ENCODE data around the gene SRL. TPM values are rescaled to one million over a fixed set of nuclear protein-coding genes. Genes with fewer than 3 reads are reported as not detected.

Gene SRL
- total and polyA plus RNA-seq, 2 experiments from 2014 or later = not detected

DNA sequence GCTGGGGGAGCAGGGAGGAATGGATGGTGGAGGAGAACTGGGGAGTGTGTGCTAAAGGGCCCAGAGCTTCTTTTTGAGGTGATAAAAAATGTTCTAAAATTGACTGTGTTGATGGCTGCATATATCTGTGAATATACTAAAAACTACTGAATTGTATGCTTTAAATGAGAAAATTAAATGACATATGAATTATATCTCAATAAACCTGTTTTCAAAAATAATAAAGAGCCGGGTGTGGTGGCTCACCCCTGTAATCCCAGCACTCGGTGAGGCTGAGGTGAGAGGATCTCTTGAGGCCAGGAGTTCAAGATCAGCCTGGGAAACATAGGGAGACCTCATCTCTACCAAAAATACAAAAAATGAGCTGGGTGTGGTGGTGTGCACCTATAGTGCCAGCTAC lies 16.8 kb downstream of the SRL start:
- Mint-ChIP-seq H3K4me3 (no peak overlapping the region), H3K36me3 (ENCODE audit: low read depth) (no peaks in the 10 kb centered on the region), H3K27me3 (ENCODE audit: insufficient read depth, low read depth, poor library complexity) (peaks cover 12% of the 10 kb centered on the region), H3K9me3 (no peaks in the 10 kb centered on the region), H3K4me1 (no peaks in the 10 kb centered on the region), H3K27ac (no peak overlapping the region)
- ATAC-seq (no peak), DNase-seq (ENCODE audit: low spot score) (no peak)
- no peak overlapping the region for H2AFZ ChIP-seq
- H3K27ac ChIP-seq (ENCODE audit: low read depth) = no peak overlapping the region
- peaks cover 9% of the 10 kb centered on the region for H3K9me2 ChIP-seq (ENCODE audit: insufficient read depth)
- no peak overlapping the region for H3K4me3 ChIP-seq
- no peaks in the 10 kb centered on the region for H4K20me1 ChIP-seq (replicated peaks; ENCODE audit: insufficient read depth)
- no peaks in the 10 kb centered on the region for H3K4me1 ChIP-seq (ENCODE audit: insufficient read depth)
- H3K27me3 ChIP-seq (ENCODE audit: insufficient read depth) = no peaks in the 10 kb centered on the region
- no peak for TF ChIP-seq CREB1 (CRISPR knock-in tag; IDR thresholded peaks at IDR 0.05; ENCODE audit: low read depth)
- TF ChIP-seq ZNF331 (CRISPR knock-in tag; IDR thresholded peaks at IDR 0.05; ENCODE audit: low read depth) = no peak
- TF ChIP-seq POLR2AphosphoS5 (IDR thresholded peaks at IDR 0.05; ENCODE audit: low read depth) = no peak
- TF ChIP-seq, protein P1, sequence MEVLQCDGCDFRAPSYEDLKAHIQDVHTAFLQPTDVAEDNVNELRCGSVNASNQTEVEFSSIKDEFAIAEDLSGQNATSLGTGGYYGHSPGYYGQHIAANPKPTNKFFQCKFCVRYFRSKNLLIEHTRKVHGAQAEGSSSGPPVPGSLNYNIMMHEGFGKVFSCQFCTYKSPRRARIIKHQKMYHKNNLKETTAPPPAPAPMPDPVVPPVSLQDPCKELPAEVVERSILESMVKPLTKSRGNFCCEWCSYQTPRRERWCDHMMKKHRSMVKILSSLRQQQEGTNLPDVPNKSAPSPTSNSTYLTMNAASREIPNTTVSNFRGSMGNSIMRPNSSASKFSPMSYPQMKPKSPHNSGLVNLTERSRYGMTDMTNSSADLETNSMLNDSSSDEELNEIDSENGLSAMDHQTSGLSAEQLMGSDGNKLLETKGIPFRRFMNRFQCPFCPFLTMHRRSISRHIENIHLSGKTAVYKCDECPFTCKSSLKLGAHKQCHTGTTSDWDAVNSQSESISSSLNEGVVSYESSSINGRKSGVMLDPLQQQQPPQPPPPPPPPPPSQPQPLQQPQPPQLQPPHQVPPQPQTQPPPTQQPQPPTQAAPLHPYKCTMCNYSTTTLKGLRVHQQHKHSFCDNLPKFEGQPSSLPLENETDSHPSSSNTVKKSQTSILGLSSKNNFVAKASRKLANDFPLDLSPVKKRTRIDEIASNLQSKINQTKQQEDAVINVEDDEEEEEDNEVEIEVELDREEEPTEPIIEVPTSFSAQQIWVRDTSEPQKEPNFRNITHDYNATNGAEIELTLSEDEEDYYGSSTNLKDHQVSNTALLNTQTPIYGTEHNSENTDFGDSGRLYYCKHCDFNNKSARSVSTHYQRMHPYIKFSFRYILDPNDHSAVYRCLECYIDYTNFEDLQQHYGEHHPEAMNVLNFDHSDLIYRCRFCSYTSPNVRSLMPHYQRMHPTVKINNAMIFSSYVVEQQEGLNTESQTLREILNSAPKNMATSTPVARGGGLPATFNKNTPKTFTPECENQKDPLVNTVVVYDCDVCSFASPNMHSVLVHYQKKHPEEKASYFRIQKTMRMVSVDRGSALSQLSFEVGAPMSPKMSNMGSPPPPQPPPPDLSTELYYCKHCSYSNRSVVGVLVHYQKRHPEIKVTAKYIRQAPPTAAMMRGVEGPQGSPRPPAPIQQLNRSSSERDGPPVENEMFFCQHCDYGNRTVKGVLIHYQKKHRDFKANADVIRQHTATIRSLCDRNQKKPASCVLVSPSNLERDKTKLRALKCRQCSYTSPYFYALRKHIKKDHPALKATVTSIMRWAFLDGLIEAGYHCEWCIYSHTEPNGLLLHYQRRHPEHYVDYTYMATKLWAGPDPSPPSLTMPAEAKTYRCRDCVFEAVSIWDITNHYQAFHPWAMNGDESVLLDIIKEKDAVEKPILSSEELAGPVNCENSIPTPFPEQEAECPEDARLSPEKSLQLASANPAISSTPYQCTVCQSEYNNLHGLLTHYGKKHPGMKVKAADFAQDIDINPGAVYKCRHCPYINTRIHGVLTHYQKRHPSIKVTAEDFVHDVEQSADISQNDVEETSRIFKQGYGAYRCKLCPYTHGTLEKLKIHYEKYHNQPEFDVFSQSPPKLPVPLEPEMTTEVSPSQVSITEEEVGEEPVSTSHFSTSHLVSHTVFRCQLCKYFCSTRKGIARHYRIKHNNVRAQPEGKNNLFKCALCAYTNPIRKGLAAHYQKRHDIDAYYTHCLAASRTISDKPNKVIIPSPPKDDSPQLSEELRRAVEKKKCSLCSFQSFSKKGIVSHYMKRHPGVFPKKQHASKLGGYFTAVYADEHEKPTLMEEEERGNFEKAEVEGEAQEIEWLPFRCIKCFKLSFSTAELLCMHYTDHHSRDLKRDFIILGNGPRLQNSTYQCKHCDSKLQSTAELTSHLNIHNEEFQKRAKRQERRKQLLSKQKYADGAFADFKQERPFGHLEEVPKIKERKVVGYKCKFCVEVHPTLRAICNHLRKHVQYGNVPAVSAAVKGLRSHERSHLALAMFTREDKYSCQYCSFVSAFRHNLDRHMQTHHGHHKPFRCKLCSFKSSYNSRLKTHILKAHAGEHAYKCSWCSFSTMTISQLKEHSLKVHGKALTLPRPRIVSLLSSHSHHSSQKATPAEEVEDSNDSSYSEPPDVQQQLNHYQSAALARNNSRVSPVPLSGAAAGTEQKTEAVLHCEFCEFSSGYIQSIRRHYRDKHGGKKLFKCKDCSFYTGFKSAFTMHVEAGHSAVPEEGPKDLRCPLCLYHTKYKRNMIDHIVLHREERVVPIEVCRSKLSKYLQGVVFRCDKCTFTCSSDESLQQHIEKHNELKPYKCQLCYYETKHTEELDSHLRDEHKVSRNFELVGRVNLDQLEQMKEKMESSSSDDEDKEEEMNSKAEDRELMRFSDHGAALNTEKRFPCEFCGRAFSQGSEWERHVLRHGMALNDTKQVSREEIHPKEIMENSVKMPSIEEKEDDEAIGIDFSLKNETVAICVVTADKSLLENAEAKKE (CRISPR knock-in tag; IDR thresholded peaks at IDR 0.05) = no peak
- TF ChIP-seq, protein P2, sequence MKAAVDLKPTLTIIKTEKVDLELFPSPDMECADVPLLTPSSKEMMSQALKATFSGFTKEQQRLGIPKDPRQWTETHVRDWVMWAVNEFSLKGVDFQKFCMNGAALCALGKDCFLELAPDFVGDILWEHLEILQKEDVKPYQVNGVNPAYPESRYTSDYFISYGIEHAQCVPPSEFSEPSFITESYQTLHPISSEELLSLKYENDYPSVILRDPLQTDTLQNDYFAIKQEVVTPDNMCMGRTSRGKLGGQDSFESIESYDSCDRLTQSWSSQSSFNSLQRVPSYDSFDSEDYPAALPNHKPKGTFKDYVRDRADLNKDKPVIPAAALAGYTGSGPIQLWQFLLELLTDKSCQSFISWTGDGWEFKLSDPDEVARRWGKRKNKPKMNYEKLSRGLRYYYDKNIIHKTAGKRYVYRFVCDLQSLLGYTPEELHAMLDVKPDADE (IDR thresholded peaks at IDR 0.05) = no peak
- no peak for TF ChIP-seq STAT1 (IDR thresholded peaks at IDR 0.05; ENCODE audit: unreplicated experiment)
- H3K36me3 ChIP-seq (ENCODE audit: insufficient read depth) = no peaks in the 10 kb centered on the region
- no peak overlapping the region for H3K4me2 ChIP-seq
- no peaks in the 10 kb centered on the region for H3F3A ChIP-seq (replicated peaks; ENCODE audit: low read depth)
- H3K79me2 ChIP-seq (replicated peaks; ENCODE audit: insufficient read depth) = no peaks in the 10 kb centered on the region

All from GM23338 (cell line).